OCI-LY7 (cell line): ENCODE results near the gene ACTL7B. TPM values are rescaled to one million over a fixed set of nuclear protein-coding genes. Genes with fewer than 3 reads are reported as not detected.
"Not testable (repeated sequence)": the region's sequence is repeated elsewhere in the genome, so short reads cannot be mapped to it uniquely, and the experiment has no call there.

ENCODE experiments used
- BruUV-seq: library from RNA; stranded (reverse); fragments of 400-500 nt; replicated peaks from 2 replicates; lab custom pipeline; 2021; lab: Mats Ljungman, UMichigan
- CTCF ChIA-PET: fragments of 300-600 bp; sonication (Branson Sonifier 250); formaldehyde crosslinking; loops from one replicate; lab custom pipeline; 2022; ENCODE audit warnings: antibody characterized with exemption; ENCODE audit not compliant: unreplicated experiment; lab: Charles Lee
- POLR2A ChIA-PET: fragments of 300-600 bp; sonication (Branson Sonifier 250); formaldehyde crosslinking; loops from one replicate; lab custom pipeline; 2022; ENCODE audit warnings: antibody characterized with exemption; lab: Charles Lee
- DNase-seq: peaks from one replicate; pipeline ENCODE4 v3.0.0-alpha.2; 2015; ENCODE audit warnings: low spot score
- H2AFZ ChIP-seq: fragments of 200-600 bp; sonication (generic), shearing (Covaris generic); 2 replicates; pipeline ENCODE4 v1.6.1; 2014; ENCODE audit warnings: mild to moderate bottlenecking, antibody characterized with exemption, low read length, moderate library complexity
- H3K27ac ChIP-seq: fragments of 200-600 bp; sonication (generic); 2 replicates; pipeline ENCODE4 v1.5.1; 2014; ENCODE audit warnings: mixed run types, low read depth, mild to moderate bottlenecking, moderate library complexity, low read length, inconsistent platforms; ENCODE audit not compliant: poor library complexity, severe bottlenecking
- H3K36me3 ChIP-seq: fragments of 200-600 bp; sonication (generic); 2 replicates; pipeline ENCODE4 v1.6.1; 2014; ENCODE audit warnings: mild to moderate bottlenecking, antibody characterized with exemption, low read length, moderate library complexity, mixed read lengths; ENCODE audit not compliant: insufficient read depth
- H3K4me1 ChIP-seq: fragments of 200-600 bp; sonication (generic); 2 replicates; pipeline ENCODE4 v1.5.1; 2014; ENCODE audit warnings: mild to moderate bottlenecking, low read length; ENCODE audit not compliant: insufficient read depth, poor library complexity, severe bottlenecking
- H3K4me2 ChIP-seq: fragments of 200-600 bp; sonication (generic); 2 replicates; pipeline ENCODE4 v1.6.1; 2014; ENCODE audit warnings: mild to moderate bottlenecking, low read length
- H3K4me3 ChIP-seq: fragments of 200-600 bp; sonication (generic); 2 replicates; pipeline ENCODE4 v1.5.1; 2014; ENCODE audit warnings: mild to moderate bottlenecking, low read depth, low read length; ENCODE audit not compliant: poor library complexity, severe bottlenecking
- H3K79me2 ChIP-seq: fragments of 200-600 bp; sonication (generic); 2 replicates; pipeline ENCODE4 v1.6.1; 2016; ENCODE audit warnings: low read depth, mild to moderate bottlenecking, low read length, moderate library complexity, mixed read lengths; ENCODE audit not compliant: insufficient read depth
- H3K9me2 ChIP-seq: fragments of 200-600 bp; sonication (generic); 2 replicates; pipeline ENCODE4 v1.6.1; 2016; ENCODE audit warnings: mild to moderate bottlenecking, low read length, mixed read lengths; ENCODE audit not compliant: insufficient read depth
- H3K9me3 ChIP-seq: fragments of 200-600 bp; sonication (generic); 2 replicates; pipeline ENCODE4 v1.6.1; 2014; ENCODE audit warnings: mild to moderate bottlenecking, mixed run types, low read length, mixed read lengths
- H4K20me1 ChIP-seq: fragments of 200-600 bp; sonication (generic); 2 replicates; pipeline ENCODE4 v1.6.1; 2014; ENCODE audit warnings: mild to moderate bottlenecking, antibody characterized with exemption, low read length, moderate library complexity, mixed read lengths; ENCODE audit not compliant: insufficient read depth
- EZH2phosphoT487 ChIP-seq: fragments of 200-600 bp; sonication (generic); IDR thresholded peaks from 2 replicates; pipeline ENCODE4 v1.6.1; 2018; ENCODE audit warnings: low read depth, borderline replicate concordance, mild to moderate bottlenecking, mixed run types, antibody characterized with exemption, low read length, moderate library complexity, mixed read lengths
- intact Hi-C: fragments of 100-400 bp; cut with micrococcal nuclease; formaldehyde crosslinking; loops from one replicate; pipeline ENCODE4 v1.10.0; 2022; ENCODE audit not compliant: unreplicated experiment
- total RNA-seq, 2 experiments: library from RNA; depleted of rRNA in 1 of 2; stranded (reverse); fragments of >200 nt in 1 of 2; shearing (Covaris generic) in 1 of 2; gene quantifications; 2 replicates each; pipeline ENCODE4 v1.2.3, GENCODE V29; 2014 to 2022
- TF ChIP-seq, protein P1 (sequence below): fragments of 200-600 bp; sonication (generic); conservative IDR thresholded peaks from 2 replicates; pipeline ENCODE4 v1.5.1; 2014; ENCODE audit warnings: mild to moderate bottlenecking, antibody characterized with exemption, low read length, moderate library complexity, mixed read lengths

Gene ACTL7B
- total RNA-seq, 2 experiments from 2014 or later: not detected

DNA sequence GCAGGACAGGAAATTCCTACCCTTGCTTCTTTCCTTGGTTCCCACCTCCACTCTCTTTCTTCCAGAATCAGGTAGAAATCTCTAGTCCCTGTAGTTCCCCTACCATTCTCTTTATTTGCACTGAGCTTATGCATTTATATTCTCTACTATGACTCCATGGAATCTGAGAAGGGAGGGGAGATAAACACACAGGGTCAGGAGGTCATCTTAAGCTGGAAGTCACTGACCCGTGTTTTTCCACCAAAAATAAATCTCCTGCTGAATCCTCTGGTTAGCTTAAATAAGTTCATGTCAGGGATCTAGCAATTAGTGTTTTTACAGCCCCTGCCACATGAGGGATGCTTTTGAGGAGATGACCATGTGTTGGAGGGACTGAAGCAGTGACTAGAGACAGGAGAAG lies 3.7 kb downstream of the ACTL7B start:
- BruUV-seq: no TSS peak

DNA sequence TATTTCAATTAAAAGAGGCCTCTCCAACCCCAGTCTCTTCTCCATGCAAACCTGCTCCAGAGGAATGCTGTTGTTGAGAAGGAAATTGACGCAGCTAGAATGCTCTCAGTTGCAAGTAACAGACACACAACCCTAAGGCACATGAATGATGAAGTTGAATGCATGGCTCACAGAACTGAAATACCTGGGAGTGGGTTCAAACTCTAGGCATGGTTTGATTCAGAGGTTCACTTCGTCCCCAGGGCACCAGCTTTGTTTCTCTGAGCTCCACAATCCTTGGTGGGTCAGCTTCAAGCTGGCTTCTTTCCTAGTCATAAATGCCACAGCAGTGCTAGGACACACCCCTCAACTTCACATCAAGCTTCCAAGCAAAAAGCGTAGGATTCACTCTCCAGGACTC lies 4.6 kb downstream of the ACTL7B start:
- H3K27ac ChIP-seq: no peak overlapping the region
- no peaks in the 10 kb centered on the region for H3K79me2 ChIP-seq
- no peak for TF ChIP-seq EZH2phosphoT487
- TF ChIP-seq, protein P1, sequence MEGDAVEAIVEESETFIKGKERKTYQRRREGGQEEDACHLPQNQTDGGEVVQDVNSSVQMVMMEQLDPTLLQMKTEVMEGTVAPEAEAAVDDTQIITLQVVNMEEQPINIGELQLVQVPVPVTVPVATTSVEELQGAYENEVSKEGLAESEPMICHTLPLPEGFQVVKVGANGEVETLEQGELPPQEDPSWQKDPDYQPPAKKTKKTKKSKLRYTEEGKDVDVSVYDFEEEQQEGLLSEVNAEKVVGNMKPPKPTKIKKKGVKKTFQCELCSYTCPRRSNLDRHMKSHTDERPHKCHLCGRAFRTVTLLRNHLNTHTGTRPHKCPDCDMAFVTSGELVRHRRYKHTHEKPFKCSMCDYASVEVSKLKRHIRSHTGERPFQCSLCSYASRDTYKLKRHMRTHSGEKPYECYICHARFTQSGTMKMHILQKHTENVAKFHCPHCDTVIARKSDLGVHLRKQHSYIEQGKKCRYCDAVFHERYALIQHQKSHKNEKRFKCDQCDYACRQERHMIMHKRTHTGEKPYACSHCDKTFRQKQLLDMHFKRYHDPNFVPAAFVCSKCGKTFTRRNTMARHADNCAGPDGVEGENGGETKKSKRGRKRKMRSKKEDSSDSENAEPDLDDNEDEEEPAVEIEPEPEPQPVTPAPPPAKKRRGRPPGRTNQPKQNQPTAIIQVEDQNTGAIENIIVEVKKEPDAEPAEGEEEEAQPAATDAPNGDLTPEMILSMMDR: no peak
- H3K4me3 ChIP-seq: no peak overlapping the region
- no peaks in the 10 kb centered on the region for H3K36me3 ChIP-seq
- H4K20me1 ChIP-seq: no peaks in the 10 kb centered on the region
- no peaks in the 10 kb centered on the region for H3K9me3 ChIP-seq
- intact Hi-C loops: no loop called here
- H3K4me1 ChIP-seq: no peaks in the 10 kb centered on the region
- no peaks in the 10 kb centered on the region for H3K9me2 ChIP-seq
- ChIA-PET POLR2A (interaction anchor here (0.7 kb wide), 1 partner anchor 17 kb away, joined by 3 read pairs; no protein-coding TSS in a partner anchor), CTCF (no interaction called here)
- no peak overlapping the region for H3K4me2 ChIP-seq
- no TSS peak for BruUV-seq
- no peak overlapping the region for H2AFZ ChIP-seq
- no peak for DNase-seq

More for the DNA sequence above, 3.7 kb downstream of the ACTL7B start:
- no peak overlapping the region for H3K4me3 ChIP-seq
- TF ChIP-seq, protein P1: no peak
- TF ChIP-seq EZH2phosphoT487: no peak
- H3K4me2 ChIP-seq: no peak overlapping the region
- H4K20me1 ChIP-seq: no peaks in the 10 kb centered on the region
- H3K79me2 ChIP-seq: no peaks in the 10 kb centered on the region
- H3K9me2 ChIP-seq: no peaks in the 10 kb centered on the region
- no peak overlapping the region for H3K27ac ChIP-seq
- H3K36me3 ChIP-seq: no peaks in the 10 kb centered on the region
- no peaks in the 10 kb centered on the region for H3K9me3 ChIP-seq
- DNase-seq: no peak
- intact Hi-C loops: no loop called here
- H2AFZ ChIP-seq: no peak overlapping the region
- ChIA-PET CTCF (no interaction called here), POLR2A (no interaction called here)
- no peaks in the 10 kb centered on the region for H3K4me1 ChIP-seq

DNA sequence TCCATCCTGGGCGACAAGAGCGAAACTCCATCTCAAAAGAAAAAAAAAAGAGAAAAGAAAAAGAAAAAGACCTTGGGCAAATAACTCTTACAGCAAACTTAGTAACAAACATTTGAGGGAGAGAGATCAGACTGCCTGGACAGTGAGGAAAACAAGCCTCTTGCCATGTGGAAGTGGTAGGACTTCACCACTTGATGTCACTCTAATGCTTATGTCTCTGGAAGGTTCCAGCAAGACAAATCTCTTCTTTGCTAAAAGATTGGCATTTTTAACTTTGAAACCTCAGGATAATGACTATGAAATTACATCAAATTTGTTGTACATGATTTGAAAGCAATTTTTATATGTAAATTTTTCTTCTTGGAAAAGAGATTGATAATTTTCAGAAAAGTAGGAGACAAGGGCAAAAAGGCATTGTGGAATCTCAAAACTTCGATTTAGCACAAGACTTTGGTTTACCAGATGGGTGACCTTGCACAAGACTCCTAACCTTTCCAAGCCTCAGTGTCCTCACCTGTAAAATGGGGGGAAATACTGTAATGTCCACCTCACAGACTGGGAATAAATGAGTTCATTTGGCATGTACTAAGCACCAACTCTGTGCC lies 5.4 kb downstream of the ACTL7B start:
- H4K20me1 ChIP-seq: no peaks in the 10 kb centered on the region
- ChIA-PET POLR2A (interaction anchor here (0.7 kb wide), 1 partner anchor 18 kb away, joined by 3 read pairs; no protein-coding TSS in a partner anchor), CTCF (no interaction called here)
- no peaks in the 10 kb centered on the region for H3K9me2 ChIP-seq
- H3K4me1 ChIP-seq: no peaks in the 10 kb centered on the region
- H3K79me2 ChIP-seq: no peaks in the 10 kb centered on the region
- no TSS peak for BruUV-seq
- peak; percentile 12 for DNase-seq
- no peak overlapping the region for H2AFZ ChIP-seq
- H3K36me3 ChIP-seq: no peaks in the 10 kb centered on the region
- no peaks in the 10 kb centered on the region for H3K9me3 ChIP-seq
- H3K4me3 ChIP-seq: no peak overlapping the region
- H3K4me2 ChIP-seq: no peak overlapping the region
- no peak overlapping the region for H3K27ac ChIP-seq
- intact Hi-C loops: no loop called here
- no peak for TF ChIP-seq EZH2phosphoT487
- TF ChIP-seq, protein P1: peak; percentile 64

DNA sequence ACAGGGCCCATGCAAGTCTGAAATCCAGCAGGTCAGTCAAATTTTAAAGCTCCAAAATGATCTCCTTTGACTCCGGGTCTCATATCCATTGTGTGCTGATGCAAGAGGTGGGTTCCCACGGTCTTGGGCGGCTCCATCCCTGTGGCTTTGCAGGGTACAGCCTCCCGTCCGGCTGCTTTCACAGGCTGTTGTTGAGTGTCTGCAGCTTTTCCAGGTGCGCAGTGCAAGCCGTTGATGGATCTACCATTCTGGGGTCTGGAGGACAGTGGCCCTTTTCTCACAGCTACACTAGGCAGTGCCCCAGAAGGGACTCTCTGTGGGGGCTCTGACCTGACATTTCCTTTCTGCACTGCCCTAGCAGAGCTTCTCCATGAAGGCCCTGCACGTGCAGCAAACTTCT lies 7.5 kb downstream of the ACTL7B start:
- CTCF ChIA-PET, DNase-seq, H3K4me2 ChIP-seq, H3K27ac ChIP-seq, H3K9me2 ChIP-seq, H3K4me1 ChIP-seq, H3K79me2 ChIP-seq, H2AFZ ChIP-seq, intact Hi-C loops, H3K9me3 ChIP-seq, H4K20me1 ChIP-seq, BruUV-seq, POLR2A ChIA-PET, H3K36me3 ChIP-seq, H3K4me3 ChIP-seq: not testable (repeated sequence)
